HG03342 (cell line): Measurements from ENCODE around the gene ZNF853.
"Not testable (repeated sequence)": the region's sequence is repeated elsewhere in the genome, so short reads cannot be mapped to it uniquely, and the experiment has no call there.

Source experiments
- ATAC-seq: cut with Tn5 transposase; IDR thresholded peaks from one replicate; pipeline ENCODE4 v1.9.1; 2021; ENCODE audit warnings: mild to moderate bottlenecking, moderate library complexity; ENCODE audit not compliant: unreplicated experiment

ZNF853 gene

GRCh38 chr7:6650521-6651011 lies 35.2 kb downstream of the ZNF853 start:
- no peak for ATAC-seq

- no peak for ATAC-seq
Measured at GRCh38 chr7:6651851-6652445, 36.5 kb downstream of the ZNF853 start.

DNA sequence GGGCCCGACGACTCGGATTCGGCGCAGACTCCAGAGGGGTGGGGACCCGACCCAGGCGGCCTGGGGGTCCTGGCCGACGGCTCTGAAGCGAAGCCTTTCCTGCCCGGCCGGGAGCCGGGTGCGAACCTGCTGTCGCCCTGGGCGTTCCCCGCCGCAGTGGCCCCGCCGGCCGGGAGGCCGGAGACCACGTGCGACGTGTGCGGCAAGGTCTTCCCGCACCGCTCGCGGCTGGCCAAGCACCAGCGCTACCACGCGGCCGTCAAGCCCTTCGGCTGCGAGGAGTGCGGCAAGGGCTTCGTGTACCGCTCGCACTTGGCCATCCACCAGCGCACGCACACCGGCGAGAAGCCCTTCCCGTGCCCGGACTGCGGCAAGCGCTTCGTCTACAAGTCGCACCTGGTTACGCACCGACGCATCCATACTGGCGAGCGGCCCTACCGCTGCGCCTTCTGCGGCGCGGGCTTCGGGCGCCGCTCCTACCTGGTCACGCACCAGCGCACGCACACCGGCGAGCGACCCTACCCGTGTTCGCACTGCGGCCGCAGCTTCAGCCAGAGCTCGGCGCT lies 37.1 kb downstream of the ZNF853 start:
- no peak for ATAC-seq

GRCh38 chr7:6653071-6654003 lies 37.9 kb downstream of the ZNF853 start:
- ATAC-seq: no peak

DNA sequence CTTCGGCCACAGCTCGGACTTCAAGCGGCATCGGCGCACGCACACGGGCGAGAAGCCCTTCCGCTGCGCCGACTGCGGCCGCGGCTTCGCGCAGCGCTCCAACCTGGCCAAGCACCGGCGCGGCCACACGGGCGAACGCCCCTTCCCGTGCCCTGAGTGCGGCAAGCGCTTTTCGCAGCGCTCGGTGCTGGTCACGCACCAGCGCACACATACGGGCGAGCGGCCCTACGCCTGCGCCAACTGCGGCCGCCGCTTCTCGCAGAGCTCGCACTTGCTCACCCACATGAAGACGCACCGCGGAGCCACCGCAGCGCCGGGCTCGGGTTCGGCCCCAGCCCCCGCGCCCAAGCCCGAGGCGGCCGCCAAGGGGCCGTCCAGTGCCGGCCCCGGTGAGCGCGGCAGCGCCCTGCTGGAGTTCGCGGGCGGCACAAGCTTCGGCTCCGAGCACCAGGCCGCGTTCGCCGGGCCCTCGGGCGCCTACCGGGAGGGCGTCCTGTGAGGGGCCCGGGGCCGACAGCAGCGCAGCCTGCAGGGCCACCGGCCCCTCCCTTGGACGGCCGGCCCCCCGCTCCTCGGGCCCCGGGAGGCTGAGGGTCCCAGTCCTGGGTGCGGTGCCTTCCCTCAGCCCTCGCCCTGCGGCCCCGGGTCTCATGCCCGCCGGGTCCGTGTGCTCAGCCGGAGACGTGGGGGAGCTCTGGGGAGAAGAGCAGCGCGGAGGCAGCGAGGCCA lies 38.9 kb downstream of the ZNF853 start:
- ATAC-seq: no peak

DNA sequence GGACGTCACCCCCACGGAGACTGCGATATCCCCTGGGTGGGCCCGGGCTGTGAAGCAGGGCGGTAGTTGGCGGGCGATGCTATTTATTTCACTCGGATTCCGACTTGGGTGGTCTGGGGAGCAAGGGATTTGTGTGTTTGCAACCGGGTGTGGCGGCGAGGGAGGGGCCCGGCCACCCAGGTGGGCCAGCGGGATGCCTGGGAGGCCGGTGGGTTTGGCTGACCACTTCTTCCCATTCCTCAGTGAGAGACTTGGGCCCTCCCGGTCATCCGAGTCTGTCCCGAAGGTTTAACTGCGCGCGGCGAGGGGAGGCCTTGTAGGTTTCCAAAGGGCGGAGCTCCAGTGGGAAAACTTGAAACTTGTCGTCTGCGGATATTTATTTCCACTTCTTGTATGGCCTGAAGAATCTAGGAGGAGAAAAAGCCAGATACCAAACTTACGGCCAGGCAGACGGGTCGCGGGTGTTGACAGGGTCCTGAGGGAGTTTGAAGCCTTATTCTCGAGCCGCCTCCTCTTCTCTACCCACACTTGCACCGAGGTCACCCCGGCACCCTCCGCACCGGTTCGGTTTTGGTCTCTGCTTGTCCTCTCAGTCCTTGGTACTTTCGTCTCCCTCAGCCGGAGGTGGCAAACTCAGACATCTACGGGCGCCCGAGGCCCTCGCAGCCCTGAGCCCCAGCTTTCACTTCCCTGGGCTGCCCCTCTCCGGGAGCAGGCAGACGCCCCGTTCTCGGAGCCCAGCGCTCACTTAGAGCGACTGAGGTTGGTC lies 39.6 kb downstream of the ZNF853 start:
- ATAC-seq: no peak

DNA sequence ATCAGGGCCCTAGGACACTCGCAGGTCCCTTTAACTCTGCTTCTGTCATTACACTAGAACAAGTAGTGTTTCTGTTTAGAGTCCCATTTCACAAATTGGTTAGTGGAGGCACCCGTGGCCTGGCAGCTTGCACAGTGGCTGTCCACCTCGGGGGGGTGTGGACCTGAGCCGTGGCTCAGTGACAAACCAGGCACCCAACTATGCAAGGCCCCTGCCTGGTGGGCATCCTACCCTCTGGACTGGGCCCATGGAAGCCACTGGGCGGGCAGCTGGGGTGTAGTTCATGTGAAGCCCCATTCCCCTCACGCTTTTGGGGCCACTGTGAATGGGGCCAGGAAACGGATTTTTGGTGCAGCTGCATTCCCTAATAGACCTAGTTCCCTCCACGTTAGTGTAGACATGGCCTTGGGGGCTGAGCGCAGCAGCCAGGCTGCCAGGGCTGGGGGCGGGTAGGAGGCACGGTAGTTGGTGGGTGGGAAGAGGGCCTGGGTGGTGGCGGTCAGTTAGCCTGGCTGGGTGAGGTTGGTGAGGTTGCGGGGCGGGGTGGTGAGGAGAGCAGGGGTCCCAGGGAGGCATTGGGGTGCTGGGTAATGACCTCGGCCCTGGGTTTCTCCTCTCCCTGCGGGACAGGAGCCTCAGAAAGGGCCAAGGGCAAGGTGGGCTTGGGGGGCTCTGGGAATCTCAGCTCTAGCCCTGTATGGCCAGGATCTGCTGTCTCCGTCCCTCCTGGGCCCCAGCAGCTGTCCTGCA lies 40.4 kb downstream of the ZNF853 start:
- no peak for ATAC-seq

DNA sequence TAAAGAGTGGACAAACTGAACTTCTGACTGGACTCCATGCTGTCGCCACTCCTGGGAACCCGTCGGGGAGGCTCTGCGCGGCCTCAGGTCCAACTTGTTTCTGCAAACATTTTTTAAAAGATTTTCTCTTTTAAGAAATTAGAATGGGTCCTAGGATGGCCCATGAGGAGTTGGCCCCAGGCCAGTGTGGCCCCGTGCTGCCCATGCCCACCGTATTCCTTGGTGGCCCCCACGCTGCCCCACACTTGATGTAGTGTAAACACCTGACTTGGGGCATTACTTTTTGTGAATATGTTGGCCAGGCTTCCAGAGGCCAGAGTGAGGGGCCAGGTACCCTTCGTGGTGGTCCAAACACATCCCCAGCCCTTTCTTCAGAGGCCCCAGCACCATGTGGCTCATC lies 41.0 kb downstream of the ZNF853 start:
- no peak for ATAC-seq

- ATAC-seq: no peak
Measured at GRCh38 chr7:6658618-6659345, 43.4 kb downstream of the ZNF853 start.

DNA sequence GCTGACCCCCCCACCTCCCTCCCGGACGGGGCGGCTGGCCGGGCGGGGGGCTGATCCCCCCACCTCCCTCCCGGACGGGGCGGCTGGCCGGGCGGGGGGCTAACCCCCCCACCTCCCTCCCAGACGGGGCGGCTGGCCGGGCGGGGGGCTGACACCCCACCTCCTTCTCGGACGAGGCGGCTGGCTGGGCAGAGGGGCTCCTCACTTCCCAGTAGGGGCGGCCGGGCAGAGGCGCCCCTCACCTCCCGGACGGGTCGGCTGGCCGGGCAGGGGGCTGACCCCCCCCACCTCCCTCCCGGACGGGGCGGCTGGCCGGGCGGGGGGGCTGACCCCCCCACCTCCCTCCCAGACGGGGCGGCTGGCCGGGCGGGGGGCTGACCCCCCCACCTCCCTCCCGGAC lies 55.4 kb downstream of the ZNF853 start:
- ATAC-seq: not testable (repeated sequence)
